Measurements from ENCODE around the gene UGT1A8. TPM values are rescaled to one million over a fixed set of nuclear protein-coding genes. Genes with fewer than 3 reads are reported as not detected.

Gene UGT1A8
- total and polyA plus RNA-seq, 12 donors = 0.11 TPM; not detected in 11

DNA sequence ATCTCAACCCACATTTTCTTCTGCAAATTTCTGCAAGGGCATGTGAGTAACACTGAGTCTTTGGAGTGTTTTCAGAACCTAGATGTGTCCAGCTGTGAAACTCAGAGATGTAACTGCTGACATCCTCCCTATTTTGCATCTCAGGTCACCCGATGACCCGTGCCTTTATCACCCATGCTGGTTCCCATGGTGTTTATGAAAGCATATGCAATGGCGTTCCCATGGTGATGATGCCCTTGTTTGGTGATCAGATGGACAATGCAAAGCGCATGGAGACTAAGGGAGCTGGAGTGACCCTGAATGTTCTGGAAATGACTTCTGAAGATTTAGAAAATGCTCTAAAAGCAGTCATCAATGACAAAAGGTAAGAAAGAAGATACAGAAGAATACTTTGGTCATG is 150.6 kb downstream of the UGT1A8 start:
- DNase-seq (no peak), ATAC-seq (no peak)
- intact Hi-C loops (cut with DNase I) = no loop called here
- Histone ChIP-seq H3K27me3 (peaks cover 0 to 39% (median 12%) of the 10 kb centered on the region in 7 donors), H3K9me3 (no peaks in the 10 kb centered on the region), H3K27ac (no peak overlapping the region), H3K4me3 (no peak overlapping the region), H3K4me1 (no peaks in the 10 kb centered on the region), H3K36me3 (no peaks in the 10 kb centered on the region)
- WGBS, 2 donors = 70 to 73% methylated on average over 4 of the region's 4 CpGs
- TF ChIP-seq, protein P1, sequence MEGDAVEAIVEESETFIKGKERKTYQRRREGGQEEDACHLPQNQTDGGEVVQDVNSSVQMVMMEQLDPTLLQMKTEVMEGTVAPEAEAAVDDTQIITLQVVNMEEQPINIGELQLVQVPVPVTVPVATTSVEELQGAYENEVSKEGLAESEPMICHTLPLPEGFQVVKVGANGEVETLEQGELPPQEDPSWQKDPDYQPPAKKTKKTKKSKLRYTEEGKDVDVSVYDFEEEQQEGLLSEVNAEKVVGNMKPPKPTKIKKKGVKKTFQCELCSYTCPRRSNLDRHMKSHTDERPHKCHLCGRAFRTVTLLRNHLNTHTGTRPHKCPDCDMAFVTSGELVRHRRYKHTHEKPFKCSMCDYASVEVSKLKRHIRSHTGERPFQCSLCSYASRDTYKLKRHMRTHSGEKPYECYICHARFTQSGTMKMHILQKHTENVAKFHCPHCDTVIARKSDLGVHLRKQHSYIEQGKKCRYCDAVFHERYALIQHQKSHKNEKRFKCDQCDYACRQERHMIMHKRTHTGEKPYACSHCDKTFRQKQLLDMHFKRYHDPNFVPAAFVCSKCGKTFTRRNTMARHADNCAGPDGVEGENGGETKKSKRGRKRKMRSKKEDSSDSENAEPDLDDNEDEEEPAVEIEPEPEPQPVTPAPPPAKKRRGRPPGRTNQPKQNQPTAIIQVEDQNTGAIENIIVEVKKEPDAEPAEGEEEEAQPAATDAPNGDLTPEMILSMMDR (IDR thresholded peaks at IDR 0.05) = no peak

DNA sequence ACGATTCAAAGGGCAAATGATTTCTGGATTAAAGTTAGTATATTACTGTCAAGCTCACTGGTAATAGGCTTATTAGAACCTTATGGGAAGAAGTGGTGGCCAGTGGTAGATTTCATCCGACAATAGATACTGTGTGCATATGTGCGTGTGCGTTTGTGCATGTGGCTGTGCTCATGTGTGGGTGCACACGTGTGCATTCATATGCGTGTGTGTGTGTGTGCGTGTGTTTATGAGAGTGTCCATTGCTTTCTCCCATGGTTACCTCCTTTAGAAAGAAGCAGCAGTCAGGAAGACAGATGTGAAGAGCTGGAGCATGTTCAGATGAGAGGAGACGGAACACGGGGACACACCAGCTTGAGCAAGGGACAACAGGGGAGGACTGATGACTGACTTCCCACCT is 151.8 kb downstream of the UGT1A8 start:
- Histone ChIP-seq H3K27me3 (peaks cover 0 to 31% (median 12%) of the 10 kb centered on the region in 7 donors), H3K27ac (no peak overlapping the region), H3K9me3 (no peaks in the 10 kb centered on the region), H3K4me3 (no peak overlapping the region), H3K4me1 (no peaks in the 10 kb centered on the region), H3K36me3 (no peaks in the 10 kb centered on the region)
- TF ChIP-seq, protein P1 (IDR thresholded peaks at IDR 0.05) = no peak
- WGBS, 2 donors = 87 to 93% methylated on average over 9 of the region's 9 CpGs
- ATAC-seq (no peak), DNase-seq (no peak)
- intact Hi-C loops (cut with DNase I) = no loop called here

DNA sequence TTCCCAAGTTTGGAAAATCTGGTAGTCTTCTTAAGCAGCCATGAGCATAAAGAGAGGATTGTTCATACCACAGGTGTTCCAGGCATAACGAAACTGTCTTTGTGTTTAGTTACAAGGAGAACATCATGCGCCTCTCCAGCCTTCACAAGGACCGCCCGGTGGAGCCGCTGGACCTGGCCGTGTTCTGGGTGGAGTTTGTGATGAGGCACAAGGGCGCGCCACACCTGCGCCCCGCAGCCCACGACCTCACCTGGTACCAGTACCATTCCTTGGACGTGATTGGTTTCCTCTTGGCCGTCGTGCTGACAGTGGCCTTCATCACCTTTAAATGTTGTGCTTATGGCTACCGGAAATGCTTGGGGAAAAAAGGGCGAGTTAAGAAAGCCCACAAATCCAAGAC is 154.7 kb downstream of the UGT1A8 start:
- Histone ChIP-seq H3K36me3 (no peaks in the 10 kb centered on the region), H3K4me1 (no peaks in the 10 kb centered on the region), H3K27me3 (peaks cover 0 to 10% (median 0%) of the 10 kb centered on the region in 7 donors), H3K9me3 (peaks cover 0 to 9% (median 0%) of the 10 kb centered on the region in 11 donors), H3K4me3 (no peak overlapping the region), H3K27ac (no peak overlapping the region)
- TF ChIP-seq, protein P1 (IDR thresholded peaks at IDR 0.05) = no peak
- no peak for ATAC-seq
- 83 to 86% methylated on average over 16 of the region's 16 CpGs for WGBS, 2 donors
- intact Hi-C loops (cut with DNase I) = no loop called here
- DNase-seq = no peak

GRCh38 chr2:233772583-233772982 is 155.2 kb downstream of the UGT1A8 start:
- peaks cover 0 to 11% (median 0%) of the 10 kb centered on the region in 7 donors for H3K27me3 ChIP-seq
- intact Hi-C loops (cut with DNase I) = no loop called here
- WGBS, 2 donors = 53 to 61% methylated on average over 5 of the region's 5 CpGs
- peaks cover 0 to 9% (median 0%) of the 10 kb centered on the region in 11 donors for H3K9me3 ChIP-seq
- no peak overlapping the region for H3K4me3 ChIP-seq
- TF ChIP-seq, protein P1 (IDR thresholded peaks at IDR 0.05) = no peak
- no peaks in the 10 kb centered on the region for H3K4me1 ChIP-seq
- H3K27ac ChIP-seq = no peak overlapping the region
- H3K36me3 ChIP-seq = no peaks in the 10 kb centered on the region
- ATAC-seq (no peak), DNase-seq (no peak)

Data from heart right ventricle (tissue), 16 donors.